Calu3 (cell line): ENCODE data around the gene CSTPP1. TPM values are rescaled to one million over a fixed set of nuclear protein-coding genes. Genes with fewer than 3 reads are reported as not detected.

ENCODE experiments used
- BruUV-seq: library from RNA; stranded (reverse); fragments of 400-500 nt; replicated peaks from 2 replicates; lab custom pipeline; 2021; lab: Mats Ljungman, UMichigan
- CTCF ChIA-PET: fragments of 300-600 bp; sonication (Branson Sonifier 250); formaldehyde crosslinking; loops from one replicate; lab custom pipeline; 2022; ENCODE audit warnings: antibody characterized with exemption; lab: Charles Lee
- DNase-seq: peaks from one replicate; pipeline ENCODE4 v3.0.0; 2022
- H3K27ac Mint-ChIP-seq: one replicate; pipeline ENCODE4 v1.8.0; 2022; ENCODE audit warnings: mixed read lengths; ENCODE audit not compliant: unreplicated experiment
- H3K27me3 Mint-ChIP-seq: one replicate; pipeline ENCODE4 v1.8.0; 2022; ENCODE audit warnings: mixed read lengths; ENCODE audit not compliant: unreplicated experiment
- H3K36me3 Mint-ChIP-seq: one replicate; pipeline ENCODE4 v1.8.0; 2022; ENCODE audit warnings: mild to moderate bottlenecking, moderate library complexity, mixed read lengths; ENCODE audit not compliant: insufficient read depth, unreplicated experiment
- H3K4me1 Mint-ChIP-seq: one replicate; pipeline ENCODE4 v1.8.0; 2022; ENCODE audit warnings: mild to moderate bottlenecking, low read depth, mixed read lengths; ENCODE audit not compliant: unreplicated experiment
- H3K4me3 Mint-ChIP-seq: one replicate; pipeline ENCODE4 v1.8.0; 2022; ENCODE audit warnings: mild to moderate bottlenecking, low read depth, moderate library complexity, mixed read lengths; ENCODE audit not compliant: unreplicated experiment
- H3K9me3 Mint-ChIP-seq: one replicate; pipeline ENCODE4 v1.8.0; 2022; ENCODE audit warnings: low read depth, mixed read lengths; ENCODE audit not compliant: unreplicated experiment
- intact Hi-C: fragments of 100-400 bp; cut with micrococcal nuclease; formaldehyde crosslinking; loops from one replicate; pipeline ENCODE4 v1.10.0; 2022; ENCODE audit not compliant: unreplicated experiment
- total RNA-seq: library from RNA; stranded (reverse); gene quantifications from 2 replicates; pipeline ENCODE4 v1.2.3, GENCODE V29; 2022
- TF ChIP-seq, protein P1 (sequence below): fragments of 200-600 bp; IDR thresholded peaks from one replicate; pipeline ENCODE4 v1.8.0; 2022; ENCODE audit warnings: antibody characterized with exemption; ENCODE audit not compliant: unreplicated experiment

The CSTPP1 gene
- total RNA-seq, 1 experiment from 2014 or later, result 23.2 TPM

DNA sequence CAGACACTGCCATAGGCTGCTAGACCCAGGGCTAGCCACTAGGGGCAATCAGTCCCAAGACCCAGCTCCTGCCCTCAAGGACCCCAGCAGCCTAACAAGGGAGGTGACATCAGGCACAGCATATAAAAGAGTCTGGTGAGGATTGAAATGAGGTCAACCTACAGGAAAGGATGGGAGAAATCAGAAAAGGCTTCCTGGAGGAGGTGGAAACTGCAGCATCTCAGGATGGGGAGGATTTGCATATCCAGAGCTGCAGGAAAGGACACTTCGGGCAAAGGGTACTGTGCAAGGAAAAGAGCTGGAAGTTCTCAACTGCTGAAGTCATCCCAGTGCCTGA, 243.1 kb downstream of the CSTPP1 start:
- peak; percentile 66 for DNase-seq
- no peak overlapping the region for H3K4me3 Mint-ChIP-seq
- H3K36me3 Mint-ChIP-seq, result peaks cover 43% of the 10 kb centered on the region
- H3K9me3 Mint-ChIP-seq, result no peaks in the 10 kb centered on the region
- peaks cover 23% of the 10 kb centered on the region for H3K4me1 Mint-ChIP-seq
- H3K27me3 Mint-ChIP-seq, result no peaks in the 10 kb centered on the region
- peak overlapping the region; percentile 52 for H3K27ac Mint-ChIP-seq
- CTCF ChIA-PET, result interaction anchor here (0.8 to 2.3 kb wide), 6 partner anchors 8 to 91 kb away, joined by 3 to 12 read pairs (median 4); partner anchors contain the start of genes ACP2, DDB2 and NR1H3
- BruUV-seq, result no TSS peak
- intact Hi-C loops, result loop anchor here (5.0 kb wide), 2 partner anchors 33 to 178 kb away; partner anchors contain the start of gene DDB2
- TF ChIP-seq, protein P1, sequence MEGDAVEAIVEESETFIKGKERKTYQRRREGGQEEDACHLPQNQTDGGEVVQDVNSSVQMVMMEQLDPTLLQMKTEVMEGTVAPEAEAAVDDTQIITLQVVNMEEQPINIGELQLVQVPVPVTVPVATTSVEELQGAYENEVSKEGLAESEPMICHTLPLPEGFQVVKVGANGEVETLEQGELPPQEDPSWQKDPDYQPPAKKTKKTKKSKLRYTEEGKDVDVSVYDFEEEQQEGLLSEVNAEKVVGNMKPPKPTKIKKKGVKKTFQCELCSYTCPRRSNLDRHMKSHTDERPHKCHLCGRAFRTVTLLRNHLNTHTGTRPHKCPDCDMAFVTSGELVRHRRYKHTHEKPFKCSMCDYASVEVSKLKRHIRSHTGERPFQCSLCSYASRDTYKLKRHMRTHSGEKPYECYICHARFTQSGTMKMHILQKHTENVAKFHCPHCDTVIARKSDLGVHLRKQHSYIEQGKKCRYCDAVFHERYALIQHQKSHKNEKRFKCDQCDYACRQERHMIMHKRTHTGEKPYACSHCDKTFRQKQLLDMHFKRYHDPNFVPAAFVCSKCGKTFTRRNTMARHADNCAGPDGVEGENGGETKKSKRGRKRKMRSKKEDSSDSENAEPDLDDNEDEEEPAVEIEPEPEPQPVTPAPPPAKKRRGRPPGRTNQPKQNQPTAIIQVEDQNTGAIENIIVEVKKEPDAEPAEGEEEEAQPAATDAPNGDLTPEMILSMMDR, result peak; percentile 73

DNA sequence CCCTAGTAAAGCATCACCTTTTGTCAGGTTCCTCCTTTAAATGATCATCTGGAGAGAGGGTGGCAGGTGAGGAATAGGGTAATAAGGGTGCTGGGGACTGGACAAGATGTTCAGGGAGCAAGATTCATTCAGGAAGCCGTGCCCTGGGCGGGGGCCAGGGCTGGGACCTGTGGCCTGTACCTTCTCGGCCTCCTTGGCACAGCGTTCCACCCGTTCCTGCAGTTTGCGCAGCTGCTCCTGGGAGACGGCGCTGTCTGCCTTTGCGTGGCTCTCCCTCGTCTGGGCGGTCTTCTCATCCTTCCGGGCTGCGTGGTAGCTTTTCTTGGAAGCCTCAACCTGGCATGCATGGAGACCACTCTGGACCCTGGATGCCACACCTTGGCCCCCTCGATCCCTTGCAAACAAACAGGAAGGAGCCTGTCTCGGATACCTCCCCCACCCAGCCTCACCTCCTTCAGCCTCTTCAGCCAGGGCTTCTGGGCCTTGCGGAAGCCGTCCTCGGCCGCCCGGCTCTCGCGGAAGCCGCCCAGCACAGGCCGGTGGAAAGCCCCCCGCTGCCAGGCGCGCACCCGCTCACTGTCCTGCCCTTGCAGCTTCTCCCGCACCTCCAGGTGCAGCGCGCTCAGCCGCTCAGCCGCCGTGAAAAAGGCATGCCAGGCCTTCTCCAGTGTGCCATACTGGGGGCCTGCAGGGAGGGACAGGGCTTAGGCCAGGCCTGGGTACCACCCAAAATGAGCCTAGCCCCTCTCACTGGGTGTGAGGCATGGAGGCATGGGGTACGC, 243.6 kb downstream of the CSTPP1 start:
- no peaks in the 10 kb centered on the region for H3K9me3 Mint-ChIP-seq
- H3K4me3 Mint-ChIP-seq, result no peak overlapping the region
- BruUV-seq, result no TSS peak
- TF ChIP-seq, protein P1, result no peak
- CTCF ChIA-PET, result interaction anchor here (0.8 to 2.3 kb wide), 7 partner anchors 7 to 91 kb away, joined by 3 to 12 read pairs (median 4); partner anchors contain the start of genes ACP2, DDB2 and NR1H3
- intact Hi-C loops, result no loop called here
- H3K27ac Mint-ChIP-seq, result peak overlapping the region; percentile 52
- no peak for DNase-seq
- peaks cover 38% of the 10 kb centered on the region for H3K36me3 Mint-ChIP-seq
- no peaks in the 10 kb centered on the region for H3K27me3 Mint-ChIP-seq
- H3K4me1 Mint-ChIP-seq, result peaks cover 18% of the 10 kb centered on the region

DNA sequence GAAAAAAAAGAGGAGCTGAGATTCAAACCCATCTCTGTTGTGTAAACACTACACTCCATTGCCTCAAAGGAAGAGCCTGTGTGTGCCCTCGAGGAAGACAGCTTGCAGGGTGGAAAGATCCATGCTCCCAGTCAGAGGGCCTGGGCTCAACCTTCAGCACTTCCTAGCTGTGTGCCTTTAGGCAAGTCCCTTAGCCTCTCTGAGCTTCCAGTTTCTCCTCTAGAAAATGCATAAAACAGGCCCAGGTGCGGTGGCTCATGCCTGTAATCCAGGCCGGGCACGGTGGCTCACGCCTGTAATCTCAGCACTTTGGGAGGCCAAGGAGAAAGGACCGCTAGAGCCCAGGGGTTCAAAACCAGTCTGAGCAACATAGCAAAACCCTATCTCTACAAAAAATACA, 244.7 kb downstream of the CSTPP1 start:
- Mint-ChIP-seq H3K4me3 (no peak overlapping the region), H3K27me3 (no peaks in the 10 kb centered on the region), H3K27ac (no peak overlapping the region), H3K36me3 (peaks cover 37% of the 10 kb centered on the region), H3K4me1 (peaks cover 10% of the 10 kb centered on the region), H3K9me3 (no peaks in the 10 kb centered on the region)
- BruUV-seq, result no TSS peak
- TF ChIP-seq, protein P1, result no peak
- no peak for DNase-seq
- CTCF ChIA-PET, result interaction anchor here (1.0 kb wide), 1 partner anchor 78 kb away, joined by 4 read pairs; no protein-coding TSS in a partner anchor
- intact Hi-C loops, result no loop called here

DNA sequence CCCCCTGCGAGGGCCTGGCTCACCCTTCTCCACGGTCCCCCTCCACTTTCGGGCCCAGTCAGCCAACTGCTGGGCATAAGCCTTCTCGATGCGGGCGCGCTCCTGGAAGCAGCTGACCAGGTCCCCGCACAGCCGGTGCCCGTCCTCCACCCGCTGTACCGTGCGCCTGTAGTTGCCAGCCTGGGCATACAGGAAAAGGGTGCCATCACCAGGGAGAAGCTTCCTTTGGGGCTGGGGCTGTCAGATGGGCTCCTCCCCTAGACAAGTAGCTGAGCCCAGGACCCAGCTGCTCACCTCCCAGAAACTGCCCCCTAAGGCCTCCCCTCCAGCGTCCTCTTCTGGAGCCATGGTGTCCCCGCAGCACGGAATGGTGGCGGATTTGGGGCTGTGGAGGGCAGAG, 245.8 kb downstream of the CSTPP1 start:
- CTCF ChIA-PET, result interaction anchor here (0.6 kb wide), 1 partner anchor 74 kb away, joined by 6 read pairs; no protein-coding TSS in a partner anchor
- H3K36me3 Mint-ChIP-seq, result peaks cover 37% of the 10 kb centered on the region
- no peak overlapping the region for H3K4me3 Mint-ChIP-seq
- TF ChIP-seq, protein P1, result no peak
- no TSS peak for BruUV-seq
- no peaks in the 10 kb centered on the region for H3K27me3 Mint-ChIP-seq
- H3K27ac Mint-ChIP-seq, result no peak overlapping the region
- intact Hi-C loops, result no loop called here
- no peak for DNase-seq
- no peaks in the 10 kb centered on the region for H3K9me3 Mint-ChIP-seq
- H3K4me1 Mint-ChIP-seq, result peaks cover 9% of the 10 kb centered on the region
